ENCODE measurements around the gene IFITM2. TPM values are rescaled to one million over a fixed set of nuclear protein-coding genes. Genes with fewer than 3 reads are reported as not detected.

IFITM2 gene
- total and polyA plus RNA-seq, 2 of the 13 experiments (the other 11 are each of a cell fraction or from before 2014, with no cell fraction given), result 13.8 to 267 TPM

DNA sequence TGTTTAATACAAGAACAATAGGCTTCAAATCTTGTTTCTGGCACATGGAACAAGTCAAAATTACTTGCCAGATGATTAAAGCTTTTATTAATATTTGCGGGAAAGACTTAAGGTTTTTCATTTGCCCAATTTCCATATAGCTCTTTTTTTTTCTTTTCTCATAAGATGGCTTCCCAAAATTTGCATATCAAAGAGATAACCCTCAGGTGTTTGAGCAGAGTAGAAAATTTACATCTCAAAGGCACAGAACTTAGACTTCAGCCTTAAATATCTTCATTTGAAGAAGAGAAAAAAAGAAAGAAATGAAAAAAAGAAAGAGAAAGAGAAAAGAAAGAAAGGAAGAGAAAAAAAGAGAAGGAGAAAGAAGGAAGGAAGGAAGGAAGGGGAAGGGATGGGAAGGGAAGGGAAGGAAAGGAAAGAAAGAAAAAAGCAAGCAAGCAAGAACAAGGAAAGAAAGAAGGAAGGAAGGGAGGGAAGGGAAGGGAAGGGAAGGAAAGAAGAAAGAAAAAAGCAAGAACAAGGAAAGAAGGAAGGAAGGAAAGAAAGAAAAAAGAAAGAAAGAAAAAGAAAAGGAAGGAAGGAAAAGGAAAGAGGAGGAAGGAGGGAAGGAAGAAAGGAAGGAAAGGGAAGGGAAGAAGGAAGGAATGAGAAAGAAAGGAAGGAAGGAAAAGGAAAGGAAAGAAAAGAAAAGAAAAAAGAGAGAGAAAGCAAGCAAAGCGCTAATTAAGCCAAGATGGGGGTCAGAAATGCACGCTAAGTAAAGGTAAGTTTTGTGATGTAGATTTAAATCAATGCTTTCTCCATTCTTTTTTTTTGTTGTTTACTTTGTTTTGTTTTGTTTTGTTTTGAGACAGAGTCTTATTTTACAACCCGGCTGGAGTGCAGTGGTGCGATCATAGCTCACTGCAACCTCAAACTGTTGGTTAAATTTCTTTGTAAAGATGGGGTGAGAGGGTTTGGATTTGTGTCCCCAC is 33.2 kb downstream of the IFITM2 start:
- POLR2A ChIA-PET, result interaction anchor here (1.2 to 2.2 kb wide), 2 partner anchors 9 to 13 kb away, joined by 4 to 10 read pairs; no protein-coding TSS in a partner anchor
- H3K9me3 ChIP-seq (ENCODE audit: low read length), result no peaks in the 10 kb centered on the region
- BruUV-seq (replicated peaks), result no TSS peak
- DNase-seq (ENCODE audit: low spot score) (no peak), FAIRE-seq (no peak), ATAC-seq (no peak)
- H3K27ac ChIP-seq (ENCODE audit: extremely low read length, insufficient read depth, low read length), result no peak overlapping the region
- no peaks in the 10 kb centered on the region for H4K20me1 ChIP-seq (ENCODE audit: insufficient read depth, low read length)
- WGBS (ENCODE audit: low lambda C conversion rate), result 41% methylated on average over 5 of the region's 5 CpGs
- no peak overlapping the region for H3K4me3 ChIP-seq (replicated peaks in 1 of 3; ENCODE audit: insufficient read depth in 1 of 3, low read depth in 2 of 3, low read length in 3 of 3)
- peaks cover 1 to 10% of the 10 kb centered on the region in 2 experiments; a peak in 3 of 5 replicates for H3K27me3 ChIP-seq (ENCODE audit: control insufficient read depth in 1 of 2, insufficient read depth in 2 of 2, low read length in 2 of 2)
- no peaks in the 10 kb centered on the region for H3K79me2 ChIP-seq (ENCODE audit: insufficient read depth, low read length)
- intact Hi-C loops (cut with micrococcal nuclease; ENCODE audit: unreplicated experiment), result no loop called here
- in situ Hi-C loops (cut with HindIII; ENCODE audit: extremely low pct_ligation_motif_present, low pct_unique_long_range_greater_than_20kb), result no loop called here
- no peaks in the 10 kb centered on the region for H3K36me3 ChIP-seq (replicated peaks in 1 of 2; ENCODE audit: control insufficient read depth in 1 of 2, insufficient read depth in 2 of 2, low read length in 2 of 2)
- no peak overlapping the region for H3K4me2 ChIP-seq (ENCODE audit: low read depth, low read length)
- no peak overlapping the region for H2AFZ ChIP-seq (ENCODE audit: low read length)
- TF ChIP-seq HNRNPK (IDR thresholded peaks at IDR 0.05; ENCODE audit: low read depth, low read length, poor library complexity, severe bottlenecking), result peak; percentile 70
- TF ChIP-seq, protein P1, sequence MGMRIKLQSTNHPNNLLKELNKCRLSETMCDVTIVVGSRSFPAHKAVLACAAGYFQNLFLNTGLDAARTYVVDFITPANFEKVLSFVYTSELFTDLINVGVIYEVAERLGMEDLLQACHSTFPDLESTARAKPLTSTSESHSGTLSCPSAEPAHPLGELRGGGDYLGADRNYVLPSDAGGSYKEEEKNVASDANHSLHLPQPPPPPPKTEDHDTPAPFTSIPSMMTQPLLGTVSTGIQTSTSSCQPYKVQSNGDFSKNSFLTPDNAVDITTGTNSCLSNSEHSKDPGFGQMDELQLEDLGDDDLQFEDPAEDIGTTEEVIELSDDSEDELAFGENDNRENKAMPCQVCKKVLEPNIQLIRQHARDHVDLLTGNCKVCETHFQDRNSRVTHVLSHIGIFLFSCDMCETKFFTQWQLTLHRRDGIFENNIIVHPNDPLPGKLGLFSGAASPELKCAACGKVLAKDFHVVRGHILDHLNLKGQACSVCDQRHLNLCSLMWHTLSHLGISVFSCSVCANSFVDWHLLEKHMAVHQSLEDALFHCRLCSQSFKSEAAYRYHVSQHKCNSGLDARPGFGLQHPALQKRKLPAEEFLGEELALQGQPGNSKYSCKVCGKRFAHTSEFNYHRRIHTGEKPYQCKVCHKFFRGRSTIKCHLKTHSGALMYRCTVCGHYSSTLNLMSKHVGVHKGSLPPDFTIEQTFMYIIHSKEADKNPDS (CRISPR knock-in tag; IDR thresholded peaks at IDR 0.05), result no peak
- no peak for TF ChIP-seq DPF2 (CRISPR knock-in tag; IDR thresholded peaks at IDR 0.05; ENCODE audit: borderline replicate concordance, low read depth)
- TF ChIP-seq ZNF512 (CRISPR knock-in tag; IDR thresholded peaks at IDR 0.05), result peak; percentile 93; the same call in 1 of the 2 replicates
- TF ChIP-seq ZNF773 (CRISPR knock-in tag; IDR thresholded peaks at IDR 0.05; ENCODE audit: borderline replicate concordance), result no peak
- TF ChIP-seq KMT2B (CRISPR knock-in tag; IDR thresholded peaks at IDR 0.05), result no peak
- no peak for TF ChIP-seq TEAD3 (CRISPR knock-in tag; optimal IDR thresholded peaks at IDR 0.05; ENCODE audit: borderline replicate concordance)
- TF ChIP-seq, protein P2, sequence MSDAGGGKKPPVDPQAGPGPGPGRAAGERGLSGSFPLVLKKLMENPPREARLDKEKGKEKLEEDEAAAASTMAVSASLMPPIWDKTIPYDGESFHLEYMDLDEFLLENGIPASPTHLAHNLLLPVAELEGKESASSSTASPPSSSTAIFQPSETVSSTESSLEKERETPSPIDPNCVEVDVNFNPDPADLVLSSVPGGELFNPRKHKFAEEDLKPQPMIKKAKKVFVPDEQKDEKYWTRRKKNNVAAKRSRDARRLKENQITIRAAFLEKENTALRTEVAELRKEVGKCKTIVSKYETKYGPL (CRISPR knock-in tag; IDR thresholded peaks at IDR 0.05), result no peak
- no peak for TF ChIP-seq NFKBIZ (CRISPR knock-in tag; IDR thresholded peaks at IDR 0.05)
- no peak for TF ChIP-seq DZIP1 (CRISPR knock-in tag; IDR thresholded peaks at IDR 0.05)
- TF ChIP-seq MED13 (CRISPR knock-in tag; IDR thresholded peaks at IDR 0.05), result no peak
- TF ChIP-seq AHR (CRISPR knock-in tag; IDR thresholded peaks at IDR 0.05), result no peak
- no peak for TF ChIP-seq ZNF569 (CRISPR knock-in tag; IDR thresholded peaks at IDR 0.05; ENCODE audit: borderline replicate concordance)
- H3K9ac ChIP-seq (ENCODE audit: insufficient read depth, low read depth, low read length), result no peak overlapping the region
- peaks cover 10% of the 10 kb centered on the region for H3K4me1 ChIP-seq (ENCODE audit: insufficient read depth, low read length)
- CTCF ChIA-PET (ENCODE audit: low intra/inter-chr PET ratio, low total read pairs), result no interaction called here

Measured in HepG2 (cell line).